ENCODE data around the gene CTSE.
"Not testable (repeated sequence)": the region's sequence is repeated elsewhere in the genome, so short reads cannot be mapped to it uniquely, and the experiment has no call there.

The CTSE gene

GRCh38 chr1:206010060-206010459 lies 13.6 kb downstream of the CTSE start:
- TF ChIP-seq ZNF274 (IDR thresholded peaks at IDR 0.05; ENCODE audit: low read depth, low read length) = no peak
- no peak overlapping the region for H3K4me3 ChIP-seq (ENCODE audit: low read length)

- no peak for TF ChIP-seq ZNF274 (IDR thresholded peaks at IDR 0.05; ENCODE audit: low read depth, low read length)
- no peak overlapping the region for H3K4me3 ChIP-seq (ENCODE audit: low read length)
Observed at GRCh38 chr1:206006946-206007345, 16.7 kb downstream of the CTSE start.

GRCh38 chr1:206005778-206006180 lies 17.9 kb downstream of the CTSE start:
- no peak for TF ChIP-seq ZNF274 (IDR thresholded peaks at IDR 0.05; ENCODE audit: low read depth, low read length)
- no peak overlapping the region for H3K4me3 ChIP-seq (ENCODE audit: low read length)

- TF ChIP-seq ZNF274 (IDR thresholded peaks at IDR 0.05; ENCODE audit: low read depth, low read length) = no peak
- no peak overlapping the region for H3K4me3 ChIP-seq (ENCODE audit: low read length)
Observed at GRCh38 chr1:206005234-206005633, 18.5 kb downstream of the CTSE start.

GRCh38 chr1:206004826-206005225 lies 18.9 kb downstream of the CTSE start:
- no peak overlapping the region for H3K4me3 ChIP-seq (ENCODE audit: low read length)
- no peak for TF ChIP-seq ZNF274 (IDR thresholded peaks at IDR 0.05; ENCODE audit: low read depth, low read length)

- TF ChIP-seq ZNF274 (IDR thresholded peaks at IDR 0.05; ENCODE audit: low read depth, low read length) = no peak
- H3K4me3 ChIP-seq (ENCODE audit: low read length) = no peak overlapping the region
Observed at GRCh38 chr1:206003854-206004800, 19.6 kb downstream of the CTSE start.

GRCh38 chr1:206002871-206003801 lies 20.6 kb downstream of the CTSE start, which contains the start of gene RAB7B:
TSS of gene RAB7B (minus strand) at chr1:206003395. CDS start at chr1:205994135, 9,260 bp downstream.
- TF ChIP-seq ZNF274 (IDR thresholded peaks at IDR 0.05; ENCODE audit: low read depth, low read length) = no peak
- no peak within 1 kb of the TSS for H3K4me3 ChIP-seq (ENCODE audit: low read length)

- no peak for TF ChIP-seq ZNF274 (IDR thresholded peaks at IDR 0.05; ENCODE audit: low read depth, low read length)
- no peak overlapping the region for H3K4me3 ChIP-seq (ENCODE audit: low read length)
Observed at GRCh38 chr1:206002160-206002559, 21.5 kb downstream of the CTSE start.

- no peak for TF ChIP-seq ZNF274 (IDR thresholded peaks at IDR 0.05; ENCODE audit: low read depth, low read length)
- no peak overlapping the region for H3K4me3 ChIP-seq (ENCODE audit: low read length)
Observed at GRCh38 chr1:206001476-206001888, 22.2 kb downstream of the CTSE start.

- H3K4me3 ChIP-seq (ENCODE audit: low read length) = no peak overlapping the region
- no peak for TF ChIP-seq ZNF274 (IDR thresholded peaks at IDR 0.05; ENCODE audit: low read depth, low read length)
Observed at GRCh38 chr1:206000641-206001339, 22.9 kb downstream of the CTSE start.

GRCh38 chr1:205998457-205999241 lies 25.0 kb downstream of the CTSE start:
- TF ChIP-seq ZNF274 (IDR thresholded peaks at IDR 0.05; ENCODE audit: low read depth, low read length) = no peak
- no peak overlapping the region for H3K4me3 ChIP-seq (ENCODE audit: low read length)

- H3K4me3 ChIP-seq (ENCODE audit: low read length) = not testable (repeated sequence)
Observed at GRCh38 chr1:205996641-205997040, 27.1 kb downstream of the CTSE start.

GRCh38 chr1:205994346-205994745 lies 29.3 kb downstream of the CTSE start:
- no peak overlapping the region for H3K4me3 ChIP-seq (ENCODE audit: low read length)
- no peak for TF ChIP-seq ZNF274 (IDR thresholded peaks at IDR 0.05; ENCODE audit: low read depth, low read length)

All from GM08714 (cell line).